ENCODE data around the gene ZFC3H1.

DNA sequence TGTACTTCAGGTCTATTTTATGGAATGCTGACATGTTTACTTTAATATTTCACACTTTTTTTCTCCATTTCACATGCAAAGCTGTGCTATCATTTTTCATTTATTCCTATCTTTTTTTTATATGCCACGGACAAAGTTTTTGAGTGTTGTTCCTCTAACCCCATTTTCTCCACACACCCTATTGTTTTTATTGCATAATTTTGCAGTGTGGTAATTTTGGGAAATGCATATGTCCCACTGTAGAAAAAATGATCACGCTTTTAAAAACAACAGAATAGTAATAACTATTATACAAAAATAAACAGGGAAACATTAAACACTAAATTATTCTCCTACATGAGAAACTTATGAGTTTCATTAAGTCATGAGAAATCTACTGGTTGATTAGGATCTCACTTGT is 14.2 kb downstream of the ZFC3H1 start:
- no peak for TF ChIP-seq EZH2 (IDR thresholded peaks at IDR 0.05; ENCODE audit: insufficient read depth, poor library complexity, severe bottlenecking)
- TF ChIP-seq EZH2phosphoT487 (IDR thresholded peaks at IDR 0.05; ENCODE audit: insufficient read depth, low read depth) = no peak
